ENCODE measurements around the gene FAM171A1.
"Not testable (repeated sequence)": the region's sequence is repeated elsewhere in the genome, so short reads cannot be mapped to it uniquely, and the experiment has no call there.

The FAM171A1 gene

DNA sequence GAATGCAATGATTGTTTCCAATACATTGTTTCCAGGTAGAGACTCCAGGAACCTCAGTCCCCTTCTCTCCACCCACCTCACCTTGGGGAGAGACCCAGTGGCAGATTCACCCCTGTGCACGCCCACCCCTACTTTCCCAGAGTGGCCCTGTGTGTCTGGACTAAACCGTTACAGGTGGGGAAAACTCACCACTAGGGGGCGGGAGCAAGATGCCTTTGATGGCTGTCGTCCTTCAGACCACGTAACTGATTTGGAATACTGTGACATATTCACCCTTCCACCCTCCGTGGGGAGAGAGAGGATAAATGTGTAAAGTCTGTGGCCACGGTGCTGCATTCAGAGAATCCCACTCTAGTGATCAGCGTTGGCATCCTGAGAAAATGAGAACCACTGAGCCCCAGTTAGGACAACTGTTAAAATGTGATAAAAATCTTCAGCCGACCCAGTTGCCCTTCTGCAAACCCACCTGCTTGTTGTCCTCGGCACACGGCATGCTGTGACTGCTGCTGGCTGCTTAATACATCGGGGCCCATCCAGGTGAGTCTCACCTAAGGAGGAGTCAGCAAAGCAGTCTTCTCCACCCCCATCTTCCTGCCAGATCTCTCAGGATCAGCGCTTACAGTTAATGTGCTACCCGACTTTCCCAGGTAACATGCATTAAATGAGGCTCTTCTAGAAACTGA lies 161.1 kb downstream of the FAM171A1 start:
- DNase-seq (ENCODE audit: low spot score), result peak; percentile 80

DNA sequence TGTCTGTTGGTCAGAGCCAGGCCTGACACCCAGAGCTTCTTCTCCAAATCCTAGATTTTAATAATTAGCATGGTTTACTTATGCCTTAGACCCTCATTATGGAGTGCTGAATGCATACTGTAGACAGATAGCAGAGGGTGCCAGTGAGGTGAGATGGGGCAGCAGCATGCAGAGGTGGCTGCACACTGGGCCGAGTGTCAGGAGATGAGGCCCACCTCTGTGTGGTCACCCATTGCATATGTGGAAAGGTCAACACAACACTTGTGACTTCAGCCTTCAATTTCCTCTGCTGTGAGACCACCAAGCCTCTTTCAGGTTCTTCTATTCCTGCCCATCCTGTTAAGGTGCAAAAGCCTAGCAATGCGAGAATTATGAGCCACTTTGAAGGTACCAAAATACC lies 162.9 kb downstream of the FAM171A1 start:
- no peak for DNase-seq (ENCODE audit: low spot score)

DNA sequence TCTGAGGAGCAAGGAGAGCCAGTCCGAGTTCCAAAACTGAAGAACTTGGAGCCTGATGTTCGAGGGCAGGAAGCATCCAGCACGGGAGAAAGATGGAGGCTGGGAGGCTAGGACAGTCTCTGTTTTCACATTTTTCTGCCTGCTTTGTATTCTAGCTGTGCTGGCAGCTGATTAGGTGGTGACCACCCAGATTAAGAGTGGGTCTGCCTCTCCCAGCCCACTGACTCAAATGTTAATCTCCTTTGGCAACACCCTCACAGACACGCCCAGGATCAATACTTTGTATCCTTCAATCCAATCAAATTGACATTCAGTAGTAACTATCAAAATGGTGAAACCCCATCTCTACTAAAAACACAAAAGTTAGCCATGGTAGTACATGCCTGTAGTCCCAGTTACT lies 163.7 kb downstream of the FAM171A1 start:
- DNase-seq (ENCODE audit: low spot score), result not testable (repeated sequence)

DNA sequence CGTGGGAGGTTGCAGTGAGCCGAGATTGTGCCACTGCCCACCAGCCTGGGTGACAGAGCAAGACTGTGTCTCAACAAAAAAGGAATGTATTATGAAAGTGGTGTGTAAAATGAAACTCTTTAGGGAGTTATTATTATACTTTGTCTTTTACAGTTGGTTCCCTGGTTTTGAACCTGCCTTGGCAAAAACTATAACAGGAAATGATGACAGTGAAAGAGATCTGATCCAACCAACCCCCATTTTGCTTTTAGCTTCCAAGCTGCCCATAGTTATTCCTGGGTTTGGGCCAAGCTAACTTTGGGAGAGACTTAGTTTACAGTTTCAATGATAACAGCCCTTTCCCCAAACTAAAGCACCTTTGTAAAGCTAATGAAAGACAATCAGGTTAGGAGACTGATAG lies 168.4 kb downstream of the FAM171A1 start:
- DNase-seq (ENCODE audit: low spot score), result no peak

DNA sequence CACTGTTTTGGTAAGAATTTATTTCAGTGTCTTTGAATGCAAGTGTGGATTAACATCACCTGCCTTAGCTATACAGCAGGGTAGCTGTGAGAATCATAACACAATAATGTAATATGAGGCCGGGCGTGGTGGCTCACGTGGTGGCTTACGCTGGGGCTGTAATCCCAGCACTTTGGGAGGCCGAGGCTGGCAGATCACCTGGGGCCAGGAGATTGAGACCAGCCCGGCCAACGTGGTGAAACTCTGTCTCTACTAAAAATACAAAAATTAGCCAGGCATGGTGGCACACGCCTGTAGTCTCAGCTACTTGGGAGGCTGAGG lies 168.8 kb downstream of the FAM171A1 start:
- not testable (repeated sequence) for DNase-seq (ENCODE audit: low spot score)

DNA sequence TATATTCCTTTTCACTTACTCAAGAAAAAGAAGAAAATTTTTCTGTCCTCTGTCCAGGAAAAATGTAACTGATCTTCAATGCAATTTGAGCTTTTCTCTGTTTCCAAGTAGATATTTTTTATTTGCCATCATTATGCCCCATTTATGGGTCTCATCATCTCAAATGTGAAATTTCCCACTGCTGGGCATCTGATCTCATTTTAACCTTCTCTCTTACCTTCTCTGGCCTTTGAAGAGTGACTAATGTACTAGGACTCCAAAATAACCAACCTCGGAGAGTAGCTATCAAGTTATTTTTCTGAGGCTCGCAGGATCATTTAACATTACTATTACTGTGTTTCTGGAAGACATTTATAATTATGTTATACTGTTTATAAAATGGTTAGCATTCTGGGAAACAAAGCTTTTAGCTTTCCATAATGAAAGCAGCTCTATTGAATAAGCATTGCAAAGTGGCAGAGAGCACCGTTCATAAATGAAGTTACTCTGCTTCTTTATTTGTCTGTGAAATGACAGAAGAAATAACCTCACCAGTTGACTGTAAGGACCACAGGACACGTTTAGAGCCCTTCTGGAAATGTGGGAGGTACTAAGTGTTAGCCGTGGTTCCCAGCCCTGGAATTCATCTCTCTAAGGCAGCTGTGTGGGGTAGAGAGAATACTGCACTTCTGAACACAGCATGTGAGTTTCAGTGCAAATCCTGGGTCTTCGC lies 169.3 kb downstream of the FAM171A1 start:
- DNase-seq (ENCODE audit: low spot score), result no peak

DNA sequence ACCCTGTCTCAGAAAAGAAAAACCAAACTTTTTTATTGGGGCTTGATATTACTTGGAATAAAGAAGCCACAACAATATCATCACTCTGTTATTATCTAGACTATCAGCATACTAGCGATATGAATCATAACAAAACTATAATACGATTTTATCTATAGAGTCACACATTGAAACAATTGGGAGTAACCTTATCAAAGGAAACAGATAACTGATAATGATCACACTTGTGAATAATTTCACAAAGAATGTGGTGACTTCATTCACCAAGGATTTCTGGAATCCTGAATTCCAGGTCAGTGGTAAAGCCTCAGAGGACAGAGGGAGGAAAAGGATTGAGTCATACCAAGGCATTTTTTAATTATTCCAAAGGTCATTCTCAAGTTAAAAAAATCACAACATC lies 170.5 kb downstream of the FAM171A1 start:
- no peak for DNase-seq (ENCODE audit: low spot score)

DNA sequence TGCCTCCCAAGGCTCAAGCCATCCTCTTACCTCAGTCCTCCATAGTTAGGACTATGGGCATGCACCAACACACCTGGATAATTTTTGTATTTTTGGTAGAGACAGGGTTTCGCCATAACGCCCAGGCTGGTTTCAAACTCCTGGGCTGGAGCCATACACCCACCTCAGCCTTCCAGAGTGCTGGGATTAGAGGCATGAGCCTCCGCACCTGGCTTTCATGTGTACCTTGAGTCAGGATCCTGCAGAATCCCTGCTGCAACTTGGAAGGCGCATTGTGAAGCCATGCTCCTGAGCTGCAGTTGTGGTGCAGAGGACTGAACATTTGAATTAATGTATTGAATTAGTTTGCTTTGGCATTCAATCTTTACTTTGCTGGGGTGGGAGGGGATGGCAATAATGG lies 173.2 kb downstream of the FAM171A1 start:
- DNase-seq (ENCODE audit: low spot score), result no peak

DNA sequence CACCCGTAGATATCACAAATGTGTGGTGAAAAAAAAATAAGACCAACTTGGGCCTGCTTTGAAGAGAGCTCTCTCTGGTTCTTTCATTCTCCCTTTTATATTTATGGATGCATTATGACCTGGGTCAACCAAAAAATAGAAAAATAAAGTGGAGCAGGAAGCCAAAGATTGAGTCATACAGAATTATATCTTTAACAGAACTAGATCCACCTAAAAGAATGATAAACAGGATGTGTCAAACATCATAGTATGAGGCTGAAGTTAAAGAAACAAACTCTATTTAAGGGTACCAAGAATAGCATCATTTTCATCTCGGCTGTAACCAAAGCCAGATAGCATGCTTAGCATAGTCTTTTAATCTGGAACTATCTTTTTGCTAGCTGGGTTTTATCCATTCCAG lies 173.8 kb downstream of the FAM171A1 start:
- no peak for DNase-seq (ENCODE audit: low spot score)

DNA sequence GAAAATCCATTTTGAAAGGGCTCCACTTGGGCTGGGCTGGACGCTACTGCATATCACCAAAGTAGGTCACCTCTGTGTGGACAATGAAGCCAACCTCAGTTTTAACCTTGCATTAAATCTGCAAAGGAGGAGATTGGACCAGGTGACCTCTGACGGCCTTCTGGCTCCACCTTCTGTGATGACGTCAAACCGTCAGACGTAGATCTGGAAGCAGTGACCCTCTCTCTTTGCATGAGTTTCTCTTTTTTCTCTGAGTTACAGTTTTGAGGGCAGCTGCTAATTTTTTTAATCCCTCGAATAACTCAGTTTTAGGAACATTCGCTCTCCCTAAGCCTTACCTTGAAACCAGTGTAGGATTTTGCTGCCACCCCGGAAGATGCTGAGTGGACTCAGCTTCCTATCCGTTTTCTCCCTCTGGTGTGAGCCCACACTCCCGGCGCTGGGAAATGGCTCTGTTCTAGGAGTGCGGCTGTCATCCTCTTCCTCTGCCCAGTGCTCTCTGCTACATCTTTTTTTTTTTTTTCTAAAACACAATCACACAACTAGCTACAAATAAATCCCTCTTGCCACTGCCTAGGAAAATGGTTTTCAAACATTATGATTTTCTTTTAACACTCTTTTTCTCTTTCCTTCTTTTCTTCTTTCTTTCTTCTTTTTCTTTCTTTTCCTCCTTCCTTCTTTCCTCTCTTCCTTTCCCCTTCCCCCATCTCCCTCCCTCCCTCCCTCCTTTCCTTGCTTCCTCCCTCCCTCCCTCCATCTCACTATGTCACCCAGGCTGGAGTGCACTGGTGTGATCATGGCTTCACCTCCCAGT lies 174.9 kb downstream of the FAM171A1 start:
- DNase-seq (ENCODE audit: low spot score), result no peak

DNA sequence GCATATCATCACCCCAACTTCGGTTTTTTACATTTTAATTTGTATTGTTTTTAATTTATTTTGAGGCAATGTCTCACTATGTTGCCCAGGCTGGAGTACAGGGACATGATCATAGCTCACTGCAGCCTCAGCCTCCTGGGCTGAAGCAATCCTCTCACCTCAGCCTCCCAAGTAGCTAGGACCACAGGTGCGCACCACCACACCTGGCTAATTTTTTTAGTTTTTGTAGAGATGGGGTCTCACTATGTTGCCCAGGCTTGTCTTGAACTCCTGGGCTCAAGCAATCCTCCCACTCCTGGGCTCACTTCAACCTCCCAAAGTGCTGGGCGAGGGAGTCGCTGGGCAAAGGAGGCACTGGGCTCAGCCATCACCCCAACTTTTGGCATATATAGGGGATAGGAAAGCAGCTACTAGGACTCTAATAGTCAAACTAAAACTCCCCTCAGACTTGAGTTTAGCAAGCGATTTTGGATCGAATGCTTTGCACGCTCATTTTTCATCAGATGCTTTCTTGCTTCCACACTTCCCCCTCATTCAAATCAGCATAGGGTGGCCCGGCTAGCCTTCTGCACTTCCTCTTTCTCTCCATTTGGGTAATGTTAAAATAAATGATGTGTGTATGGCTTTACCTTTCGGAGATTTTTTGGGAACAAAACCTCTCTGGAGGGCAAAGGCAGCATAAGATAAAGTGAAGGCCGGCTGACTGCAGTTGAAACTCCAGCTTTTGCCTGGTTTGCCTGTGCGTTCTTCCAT lies 181.8 kb downstream of the FAM171A1 start:
- no peak for DNase-seq (ENCODE audit: low spot score)

DNA sequence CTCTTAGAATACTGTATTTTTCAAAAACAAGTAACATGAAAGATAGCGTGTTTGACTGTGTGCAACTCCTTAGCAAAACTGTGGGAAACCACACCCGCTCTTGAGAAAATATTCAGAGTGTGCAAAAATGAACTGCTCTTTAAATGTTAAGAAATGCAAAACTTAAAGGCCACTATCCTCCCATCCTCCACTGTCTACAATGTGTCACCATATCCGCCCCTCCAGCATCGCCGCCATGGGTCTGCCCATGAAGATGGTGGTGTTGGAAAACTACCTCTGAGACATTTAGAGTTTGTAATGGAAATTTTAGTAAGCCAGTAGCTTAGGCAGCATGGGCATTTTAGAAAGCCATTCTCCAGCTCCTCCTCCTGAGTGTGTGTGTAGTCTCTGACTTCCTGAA lies 182.5 kb downstream of the FAM171A1 start:
- no peak for DNase-seq (ENCODE audit: low spot score)

DNA sequence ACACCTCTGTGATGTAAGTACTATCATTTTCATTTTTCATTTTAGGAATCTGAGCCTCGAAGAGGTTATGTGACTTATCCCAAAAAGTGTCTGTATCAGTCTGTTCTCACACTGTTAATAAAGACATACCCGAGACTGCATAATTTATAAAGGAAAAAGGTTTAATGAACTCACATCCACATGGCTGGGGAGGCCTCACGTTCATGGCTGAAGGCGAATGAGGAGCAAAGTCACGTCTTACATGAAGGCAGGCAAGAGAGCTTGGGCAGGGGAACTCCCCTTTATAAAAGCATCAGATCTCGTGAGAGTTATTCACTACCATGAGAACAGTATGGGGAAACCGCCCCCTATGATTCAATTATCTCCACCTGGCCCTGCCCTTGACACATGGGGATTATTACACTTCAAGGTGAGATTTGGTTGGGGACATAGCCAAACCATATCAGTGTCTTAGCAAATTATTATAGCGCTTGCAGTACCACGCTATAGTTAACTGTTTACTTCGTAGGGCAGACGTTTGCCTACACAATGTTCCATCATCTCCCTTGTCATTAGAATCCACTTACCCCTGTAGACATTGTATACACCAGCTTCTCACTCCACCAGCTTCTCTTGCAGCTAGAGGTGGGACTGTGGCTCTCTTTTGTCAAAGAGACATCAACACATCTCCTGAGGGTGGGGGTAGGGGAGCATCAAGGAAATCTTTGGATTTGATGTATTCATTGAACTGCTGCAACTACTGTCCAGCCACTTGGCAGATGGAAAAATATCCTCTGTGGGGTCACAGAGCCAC lies 187.2 kb downstream of the FAM171A1 start:
- no peak for DNase-seq (ENCODE audit: low spot score)

DNA sequence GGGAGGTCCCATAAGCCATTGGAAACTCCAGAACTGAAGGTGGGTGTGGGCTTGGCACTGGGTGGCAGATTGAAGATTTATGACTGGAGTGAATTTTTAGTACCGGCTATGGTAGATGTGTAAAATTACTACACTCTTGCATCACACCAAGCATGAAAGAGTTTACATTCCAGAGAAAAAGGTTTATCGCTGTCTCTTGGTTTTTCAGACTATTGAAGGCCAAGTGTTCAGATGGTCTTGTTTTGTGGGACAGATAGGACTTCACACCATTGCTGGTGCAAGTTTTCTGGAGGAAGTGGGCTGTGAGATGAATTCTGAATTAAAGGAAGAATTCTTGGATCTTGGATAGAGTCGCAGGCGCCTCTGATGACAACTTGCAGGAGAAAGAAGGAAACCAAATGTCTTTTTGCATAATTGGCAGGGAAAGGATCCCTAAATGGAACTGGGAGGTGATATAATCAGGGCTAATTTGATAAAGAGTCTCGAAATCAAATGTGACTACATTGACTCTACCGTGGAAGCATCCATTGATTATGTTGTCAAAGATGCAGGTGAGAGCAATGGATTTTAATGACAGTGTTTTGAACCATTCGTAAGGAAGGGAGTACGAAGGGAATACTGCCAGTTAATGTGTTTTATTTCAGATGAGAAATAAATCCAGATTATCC lies 188.4 kb downstream of the FAM171A1 start:
- DNase-seq (ENCODE audit: low spot score), result no peak

DNA sequence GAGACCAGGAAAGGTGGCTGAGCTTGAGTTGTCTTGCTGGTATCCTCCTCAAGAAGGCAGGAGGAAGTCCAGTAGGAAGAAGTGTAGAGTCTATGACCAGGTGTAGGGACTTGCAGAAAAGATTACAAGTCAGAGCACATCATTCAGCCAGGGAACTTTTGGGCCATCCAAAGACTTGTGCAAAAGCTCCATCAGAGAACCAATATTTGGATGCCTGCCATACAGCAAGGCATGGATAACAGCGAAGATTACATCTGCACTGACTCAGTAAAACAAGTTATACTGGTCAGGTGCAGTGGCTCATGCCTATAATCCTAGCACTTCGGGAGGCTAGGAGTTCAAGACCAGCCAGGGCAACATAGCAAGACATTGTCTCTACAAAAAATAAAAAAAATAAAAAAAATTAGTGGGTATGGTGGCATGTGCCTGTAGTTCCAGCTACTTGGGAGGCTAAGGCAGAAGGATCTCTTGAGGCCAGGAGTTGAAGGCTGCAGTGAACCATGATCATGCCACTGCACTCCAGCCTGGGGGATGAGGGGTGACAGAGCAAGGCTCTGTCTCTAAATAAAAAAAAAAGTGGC lies 189.4 kb downstream of the FAM171A1 start:
- DNase-seq (ENCODE audit: low spot score), result no peak

DNA sequence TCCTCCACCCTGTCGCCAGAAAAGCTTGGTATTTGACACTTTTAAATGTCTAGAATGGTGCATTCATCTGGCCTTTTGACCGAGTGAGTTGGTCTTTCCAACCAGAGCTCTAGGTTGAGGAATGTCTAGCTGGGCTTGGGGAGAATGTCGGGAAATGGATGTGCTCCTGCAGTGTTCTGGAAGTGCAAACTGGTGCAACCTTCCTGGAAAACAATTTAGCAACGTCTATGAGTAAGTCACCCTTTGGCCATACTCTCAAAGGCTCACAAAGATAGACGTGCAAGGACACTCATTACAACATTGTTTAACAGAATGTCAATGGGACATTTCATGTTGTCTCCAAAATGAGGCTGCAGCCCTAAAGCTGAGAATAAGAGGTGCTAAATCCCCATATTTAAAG lies 190.4 kb downstream of the FAM171A1 start:
- DNase-seq (ENCODE audit: low spot score), result no peak

DNA sequence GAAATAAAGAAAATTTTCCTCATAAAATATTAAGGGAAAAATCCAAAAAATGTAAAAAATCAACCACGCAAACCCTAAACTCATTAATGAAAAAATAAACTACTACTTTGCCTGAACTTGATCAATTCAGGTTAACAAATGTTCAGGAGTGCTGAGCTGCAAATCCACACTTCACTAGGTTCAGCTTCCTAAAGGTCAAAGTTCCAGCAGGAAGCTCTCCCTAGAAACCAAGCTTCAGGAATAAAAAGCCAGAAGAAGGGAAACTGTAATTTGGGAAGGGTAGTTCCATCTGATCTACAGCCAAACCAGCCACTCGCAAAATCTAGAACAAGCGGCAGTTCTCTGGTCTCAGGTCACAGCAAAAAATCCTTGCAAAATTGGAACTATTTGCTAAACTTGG lies 194.8 kb downstream of the FAM171A1 start:
- DNase-seq (ENCODE audit: low spot score), result no peak

DNA sequence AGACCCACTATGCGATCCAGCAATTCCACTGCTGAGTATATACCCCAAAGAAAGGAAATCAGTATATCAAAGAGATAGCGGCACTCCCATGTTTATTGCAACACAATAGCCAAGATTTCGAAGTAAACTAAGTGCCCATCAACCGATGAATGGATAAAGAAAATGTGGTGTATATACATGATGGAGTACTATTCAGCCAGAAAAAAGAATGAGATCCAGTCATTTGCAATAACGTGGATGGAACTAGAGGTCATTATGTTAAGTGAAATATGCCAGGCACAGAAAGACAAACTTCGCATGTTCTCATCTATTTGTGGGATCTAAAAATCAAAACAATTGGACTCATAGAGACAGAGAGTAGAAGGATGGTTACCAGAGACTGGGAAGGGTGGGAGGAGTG lies 195.5 kb downstream of the FAM171A1 start:
- no peak for DNase-seq (ENCODE audit: low spot score)

DNA sequence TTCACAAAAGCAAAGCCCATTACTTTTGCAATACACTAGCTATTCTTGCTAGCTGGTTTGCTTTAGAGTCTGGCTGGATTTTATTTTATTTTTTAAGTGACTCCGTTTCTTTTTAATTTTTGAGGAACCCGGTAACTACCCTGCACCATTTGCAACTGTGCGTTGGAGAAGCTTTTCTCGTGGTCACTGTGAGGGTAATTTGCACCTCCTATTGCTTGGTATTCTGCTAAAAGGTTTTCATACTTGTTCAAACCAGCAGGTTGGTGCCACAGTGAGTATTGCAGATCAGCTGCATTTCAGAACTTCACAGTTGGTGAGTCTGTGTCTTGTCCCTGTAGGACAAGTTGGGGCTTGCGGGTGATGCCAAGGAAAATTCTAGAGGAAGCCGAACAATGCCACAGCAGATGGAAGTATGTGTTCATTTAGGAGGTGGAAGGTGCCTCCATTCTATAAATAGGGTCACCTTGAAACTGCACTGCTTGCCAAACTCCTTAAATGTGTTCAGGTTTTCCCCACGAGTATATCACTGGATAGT lies 198.7 kb downstream of the FAM171A1 start:
- no peak for DNase-seq (ENCODE audit: low spot score)
